Measurements from ENCODE around the gene FAAH2. TPM values are rescaled to one million over a fixed set of nuclear protein-coding genes. Genes with fewer than 3 reads are reported as not detected.

FAAH2 gene
- total RNA-seq, 2 experiments from 2014 or later = 1.3 to 1.7 TPM

- no peak overlapping the region for H3K27ac Mint-ChIP-seq
- H3K27me3 Mint-ChIP-seq = no peaks in the 10 kb centered on the region
- ChIA-PET CTCF (no interaction called here), POLR2A (no interaction called here)
- TF ChIP-seq, protein P1, sequence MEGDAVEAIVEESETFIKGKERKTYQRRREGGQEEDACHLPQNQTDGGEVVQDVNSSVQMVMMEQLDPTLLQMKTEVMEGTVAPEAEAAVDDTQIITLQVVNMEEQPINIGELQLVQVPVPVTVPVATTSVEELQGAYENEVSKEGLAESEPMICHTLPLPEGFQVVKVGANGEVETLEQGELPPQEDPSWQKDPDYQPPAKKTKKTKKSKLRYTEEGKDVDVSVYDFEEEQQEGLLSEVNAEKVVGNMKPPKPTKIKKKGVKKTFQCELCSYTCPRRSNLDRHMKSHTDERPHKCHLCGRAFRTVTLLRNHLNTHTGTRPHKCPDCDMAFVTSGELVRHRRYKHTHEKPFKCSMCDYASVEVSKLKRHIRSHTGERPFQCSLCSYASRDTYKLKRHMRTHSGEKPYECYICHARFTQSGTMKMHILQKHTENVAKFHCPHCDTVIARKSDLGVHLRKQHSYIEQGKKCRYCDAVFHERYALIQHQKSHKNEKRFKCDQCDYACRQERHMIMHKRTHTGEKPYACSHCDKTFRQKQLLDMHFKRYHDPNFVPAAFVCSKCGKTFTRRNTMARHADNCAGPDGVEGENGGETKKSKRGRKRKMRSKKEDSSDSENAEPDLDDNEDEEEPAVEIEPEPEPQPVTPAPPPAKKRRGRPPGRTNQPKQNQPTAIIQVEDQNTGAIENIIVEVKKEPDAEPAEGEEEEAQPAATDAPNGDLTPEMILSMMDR (IDR thresholded peaks at IDR 0.05) = no peak
- no peak for ATAC-seq
- DNase-seq = no peak
- intact Hi-C loops (cut with micrococcal nuclease) = no loop called here
- H3K9me3 Mint-ChIP-seq = peaks cover 5% of the 10 kb centered on the region
- no peak overlapping the region for H3K4me3 Mint-ChIP-seq
- no peaks in the 10 kb centered on the region for H3K4me1 Mint-ChIP-seq (ENCODE audit: low read depth)
- H3K36me3 Mint-ChIP-seq (ENCODE audit: low read depth) = no peaks in the 10 kb centered on the region
These were observed 19.6 kb upstream of the FAAH2 start for GRCh38 chrX:57266871-57267270.

- no peaks in the 10 kb centered on the region for H3K27me3 Mint-ChIP-seq
- H3K9me3 Mint-ChIP-seq = peaks cover 5% of the 10 kb centered on the region
- CTCF ChIA-PET = no interaction called here
- TF ChIP-seq, protein P1 (IDR thresholded peaks at IDR 0.05) = no peak
- no peak overlapping the region for H3K4me3 Mint-ChIP-seq
- intact Hi-C loops (cut with micrococcal nuclease) = no loop called here
- H3K36me3 Mint-ChIP-seq (ENCODE audit: low read depth) = no peaks in the 10 kb centered on the region
- POLR2A ChIA-PET = no interaction called here
- H3K4me1 Mint-ChIP-seq (ENCODE audit: low read depth) = no peaks in the 10 kb centered on the region
- no peak for DNase-seq
- ATAC-seq = no peak
- H3K27ac Mint-ChIP-seq = no peak overlapping the region
These were observed 19.2 kb upstream of the FAAH2 start for GRCh38 chrX:57267308-57267707.

DNA sequence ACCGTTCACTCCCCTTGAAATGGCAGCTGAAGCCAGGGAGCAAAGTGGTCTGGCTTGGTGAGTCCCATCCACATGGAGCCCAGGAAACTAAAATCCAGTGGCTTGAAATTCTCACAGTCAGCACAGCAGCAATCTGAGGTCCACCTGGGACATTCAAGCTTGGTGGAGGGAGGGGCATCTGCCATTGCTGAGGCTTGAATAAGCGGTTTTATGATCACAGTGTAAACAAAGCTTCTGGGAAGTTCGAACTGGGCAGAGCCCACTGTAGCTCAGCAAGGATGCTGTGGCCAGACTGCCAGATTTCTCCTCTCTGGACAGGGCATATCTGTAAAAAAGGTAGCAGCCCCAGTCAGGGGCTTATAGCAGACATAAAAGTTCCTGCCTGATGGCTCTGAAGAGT, 15.5 kb upstream of the FAAH2 start:
- H3K4me3 Mint-ChIP-seq = no peak overlapping the region
- ChIA-PET CTCF (no interaction called here), POLR2A (no interaction called here)
- no peak for DNase-seq
- no peak overlapping the region for H3K27ac Mint-ChIP-seq
- no peaks in the 10 kb centered on the region for H3K36me3 Mint-ChIP-seq (ENCODE audit: low read depth)
- no peak for ATAC-seq
- TF ChIP-seq, protein P1 (IDR thresholded peaks at IDR 0.05) = no peak
- no peaks in the 10 kb centered on the region for H3K27me3 Mint-ChIP-seq
- intact Hi-C loops (cut with micrococcal nuclease) = no loop called here
- H3K4me1 Mint-ChIP-seq (ENCODE audit: low read depth) = no peaks in the 10 kb centered on the region
- peaks cover 5% of the 10 kb centered on the region for H3K9me3 Mint-ChIP-seq

- H3K27ac Mint-ChIP-seq = no peak overlapping the region
- intact Hi-C loops (cut with micrococcal nuclease) = no loop called here
- H3K9me3 Mint-ChIP-seq = peaks cover under 1% of the 10 kb centered on the region
- ChIA-PET CTCF (no interaction called here), POLR2A (no interaction called here)
- ATAC-seq (no peak), DNase-seq (no peak)
- TF ChIP-seq, protein P1 (IDR thresholded peaks at IDR 0.05) = no peak
- H3K36me3 Mint-ChIP-seq (ENCODE audit: low read depth) = no peaks in the 10 kb centered on the region
- H3K27me3 Mint-ChIP-seq = no peaks in the 10 kb centered on the region
- no peak overlapping the region for H3K4me3 Mint-ChIP-seq
- peaks cover 14% of the 10 kb centered on the region for H3K4me1 Mint-ChIP-seq (ENCODE audit: low read depth)
These were observed 3.9 kb upstream of the FAAH2 start for GRCh38 chrX:57282568-57282967.

DNA sequence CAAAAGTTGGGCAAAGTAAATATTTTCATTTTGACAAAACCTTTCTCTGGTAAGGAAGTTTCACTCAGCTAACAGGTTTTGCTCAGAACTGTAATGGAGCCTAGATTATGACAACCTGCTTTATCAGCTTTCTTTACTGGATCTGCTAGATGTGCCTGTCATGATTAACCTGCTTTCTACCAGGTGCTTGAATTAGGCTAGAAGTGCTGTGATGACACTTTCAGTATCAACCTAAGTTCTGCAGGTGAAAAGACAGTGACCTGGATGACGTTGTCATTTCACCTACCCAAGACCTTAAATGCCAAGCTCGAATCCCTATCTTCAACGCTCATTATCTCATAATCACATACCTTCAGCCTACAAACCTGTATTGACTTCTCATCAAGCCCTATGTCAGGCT, 1.5 kb upstream of the FAAH2 start:
- H3K27me3 Mint-ChIP-seq = no peaks in the 10 kb centered on the region
- CTCF ChIA-PET = interaction anchor here (1.2 kb wide), 2 partner anchors 10 to 169 kb away, joined by 3 read pairs; no protein-coding TSS in a partner anchor
- TF ChIP-seq, protein P1 (IDR thresholded peaks at IDR 0.05) = no peak
- no peak for DNase-seq
- intact Hi-C loops (cut with micrococcal nuclease) = no loop called here
- H3K9me3 Mint-ChIP-seq = no peaks in the 10 kb centered on the region
- H3K4me1 Mint-ChIP-seq (ENCODE audit: low read depth) = peaks cover 22% of the 10 kb centered on the region
- H3K27ac Mint-ChIP-seq = peak overlapping the region; percentile 47
- POLR2A ChIA-PET = no interaction called here
- H3K36me3 Mint-ChIP-seq (ENCODE audit: low read depth) = no peaks in the 10 kb centered on the region
- H3K4me3 Mint-ChIP-seq = no peak overlapping the region
- no peak for ATAC-seq

Data from activated CD8-positive, alpha-beta T cell treated with anti-CD3 and anti-CD28 coated beads for 36 hours (primary cell).